Measurements from ENCODE around the gene DOCK4. TPM values are rescaled to one million over a fixed set of nuclear protein-coding genes. Genes with fewer than 3 reads are reported as not detected.
A peak's percentile ranks its signal among the peaks of the same experiment; 100 is the strongest.

DOCK4 gene
- total RNA-seq, 1 donor from 2014 or later, result 70.9 TPM

DNA sequence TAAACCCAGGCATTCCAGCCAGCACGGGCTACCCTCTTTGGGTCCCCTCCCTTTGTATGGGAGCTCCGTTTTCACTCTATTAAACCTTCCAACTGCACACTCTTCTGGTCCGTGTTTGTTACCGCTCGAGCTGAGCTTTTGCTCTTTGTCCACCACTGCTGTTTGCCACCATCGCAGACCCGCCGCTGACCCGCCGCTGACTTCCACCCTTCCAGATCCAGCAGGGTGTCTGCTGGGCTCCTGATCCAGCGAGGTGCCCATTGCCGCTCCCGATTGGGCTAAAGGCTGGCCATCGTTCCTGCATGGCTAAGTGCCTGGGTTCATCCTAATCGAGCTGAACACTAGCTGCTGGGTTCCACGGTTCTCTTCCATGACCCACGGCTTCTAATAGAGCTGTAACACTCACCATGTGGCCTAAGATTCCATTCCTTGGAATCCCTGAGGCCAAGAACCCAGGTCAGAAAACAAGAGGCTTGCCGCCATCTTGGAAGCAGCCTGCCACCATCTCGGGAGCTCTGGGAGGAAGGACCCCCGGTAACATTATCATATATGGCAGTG, 14.8 kb upstream of the DOCK4 start:
- no peak for DNase-seq (ENCODE audit: low spot score in 2 of 2)
- FAIRE-seq, result no peak

DNA sequence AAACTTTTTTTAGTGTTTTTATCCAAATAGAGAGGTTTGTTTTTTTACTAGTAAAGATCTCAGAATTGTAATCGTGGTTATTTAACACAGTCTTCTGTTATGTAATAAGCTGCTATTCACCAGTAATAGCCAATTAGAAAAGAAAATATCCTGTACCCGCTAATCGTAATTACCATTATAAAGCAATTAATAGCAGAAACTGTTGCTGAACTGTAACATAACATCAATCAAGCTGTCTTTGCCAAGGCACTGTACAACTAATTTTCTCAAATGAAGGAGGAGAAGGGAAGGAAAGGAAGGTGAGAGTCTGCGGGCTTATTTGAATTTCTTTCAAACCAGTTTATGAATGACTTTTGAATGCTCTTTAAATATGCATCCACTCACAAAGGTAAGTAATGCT, 9.6 kb upstream of the DOCK4 start:
- FAIRE-seq (no peak), DNase-seq (ENCODE audit: low spot score in 2 of 2) (no peak)

DNA sequence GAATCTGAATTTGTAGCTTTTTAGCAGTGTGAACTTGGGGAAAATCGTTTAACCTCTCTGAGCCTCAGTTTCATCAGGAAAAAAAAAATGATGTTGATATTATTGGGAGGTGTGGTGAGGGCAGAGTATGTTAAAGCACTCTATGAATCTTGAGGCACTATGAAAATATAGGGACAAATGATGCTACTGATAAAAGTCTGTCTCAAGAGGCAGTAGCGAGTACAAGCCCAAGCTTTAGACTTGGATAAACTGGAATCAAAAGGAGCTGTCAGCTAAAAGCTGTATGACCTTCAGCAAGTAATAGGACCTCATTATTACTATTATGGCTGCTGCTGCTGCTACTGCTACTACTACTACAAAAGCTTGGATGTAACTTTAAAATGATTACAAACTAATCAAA, 8.7 kb upstream of the DOCK4 start:
- no peak for DNase-seq (ENCODE audit: low spot score in 2 of 2)
- FAIRE-seq, result no peak

DNA sequence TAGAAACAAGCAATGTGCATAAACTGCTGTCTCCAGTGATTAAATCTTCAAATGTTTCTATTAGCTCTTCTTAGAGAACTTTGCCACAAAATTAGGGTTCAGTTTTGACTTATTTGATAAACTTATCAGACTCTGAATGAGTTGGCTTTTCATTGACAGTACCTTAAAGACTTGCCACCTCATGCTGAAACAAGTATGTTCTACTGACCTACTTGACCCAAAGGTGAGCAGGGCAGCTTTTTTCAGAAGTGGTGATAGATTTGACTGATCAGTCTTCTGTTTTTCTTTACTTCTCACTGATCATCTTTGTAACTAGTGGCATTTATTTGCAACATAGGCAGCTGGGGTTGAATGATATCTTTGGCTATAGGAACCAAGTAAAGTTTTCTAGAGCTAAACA, 8.1 kb upstream of the DOCK4 start:
- no peak for DNase-seq (ENCODE audit: low spot score in 2 of 2)
- no peak for FAIRE-seq

DNA sequence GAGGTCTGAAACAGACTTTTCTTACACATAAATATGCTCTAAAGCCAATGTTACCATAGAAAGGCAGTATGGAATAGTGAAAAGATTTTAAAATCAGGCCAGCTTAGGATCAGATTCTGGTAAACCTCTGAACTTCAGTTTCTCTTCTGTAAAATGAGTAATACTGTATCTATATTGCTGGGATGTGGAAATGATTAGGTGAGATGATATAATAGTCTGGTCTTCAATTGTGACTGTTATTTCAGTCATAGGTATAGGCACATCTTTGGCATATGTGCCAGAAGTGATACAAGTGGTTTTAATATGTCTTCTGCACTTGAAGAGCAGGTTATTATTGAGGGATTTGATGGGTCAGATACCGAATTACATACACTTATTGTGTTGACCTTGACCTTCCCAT, 7.5 kb upstream of the DOCK4 start:
- DNase-seq (ENCODE audit: low spot score in 2 of 2), result no peak
- FAIRE-seq, result no peak

DNA sequence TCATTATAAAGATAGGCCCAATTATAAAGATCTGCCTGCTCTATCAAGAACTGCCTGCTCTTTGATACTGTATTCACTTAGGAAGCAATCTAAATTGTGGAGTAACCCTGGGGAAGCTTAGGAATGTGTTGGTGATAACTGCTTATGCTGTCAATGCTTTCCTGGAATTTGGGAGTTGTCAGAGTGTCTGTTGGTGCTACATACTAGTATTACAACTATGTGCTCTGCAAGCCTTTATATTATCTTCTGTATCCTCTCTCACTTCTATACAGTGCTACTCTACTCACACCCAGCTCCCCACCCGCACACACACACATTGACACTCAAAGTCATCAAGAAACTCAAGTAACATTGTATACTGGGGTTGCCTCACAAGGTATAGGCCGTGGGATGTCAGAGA, 6.4 kb upstream of the DOCK4 start:
- FAIRE-seq (no peak), DNase-seq (ENCODE audit: low spot score in 2 of 2) (no peak)

DNA sequence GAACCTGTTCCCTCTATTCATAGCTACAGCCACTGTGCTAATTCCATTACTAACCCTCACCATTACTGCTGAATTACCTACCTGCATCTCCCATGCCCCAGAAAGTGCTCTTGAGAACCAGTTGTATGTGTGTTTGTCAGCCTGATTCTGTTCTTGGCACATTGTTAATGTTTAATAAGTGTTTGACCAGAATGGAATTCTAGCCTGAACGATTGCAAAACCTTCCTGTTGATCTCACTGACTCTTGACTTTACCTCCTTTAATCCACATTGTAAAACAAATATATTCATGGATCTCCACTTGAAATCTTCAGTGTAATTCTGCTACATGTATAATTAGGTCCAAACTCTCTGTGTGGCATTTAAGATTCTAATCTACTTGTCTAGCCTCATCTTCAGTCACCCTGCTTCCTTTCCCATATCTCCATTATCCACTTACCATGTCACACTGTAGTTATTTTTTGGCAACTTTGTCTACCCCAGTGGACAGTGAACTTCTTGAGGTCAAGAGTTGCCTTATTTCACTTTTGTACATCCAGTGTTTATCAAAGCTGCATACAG, 5.2 kb upstream of the DOCK4 start:
- DNase-seq (ENCODE audit: low spot score in 2 of 2) (no peak), FAIRE-seq (no peak)

DNA sequence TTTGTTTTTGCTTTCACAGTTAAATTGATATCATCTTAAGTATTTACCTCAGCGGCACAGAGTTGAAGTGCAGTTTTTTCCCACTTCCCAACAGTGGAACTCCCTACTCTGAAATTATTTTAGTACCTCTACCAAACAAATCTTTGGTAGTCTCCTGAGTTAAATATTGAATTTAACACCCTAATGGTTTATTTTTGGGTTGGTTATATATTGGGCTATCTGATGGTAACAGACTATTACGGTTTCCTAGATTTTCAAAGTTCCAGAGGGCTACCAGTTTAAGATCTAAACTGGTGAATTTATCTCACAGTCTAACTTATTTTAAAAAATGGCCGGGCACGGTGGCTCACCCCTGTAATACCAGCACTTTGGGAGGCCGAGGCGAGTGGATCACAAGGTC, 1.6 kb upstream of the DOCK4 start:
- FAIRE-seq, result no peak
- DNase-seq (ENCODE audit: low spot score in 2 of 2), result no peak

DNA sequence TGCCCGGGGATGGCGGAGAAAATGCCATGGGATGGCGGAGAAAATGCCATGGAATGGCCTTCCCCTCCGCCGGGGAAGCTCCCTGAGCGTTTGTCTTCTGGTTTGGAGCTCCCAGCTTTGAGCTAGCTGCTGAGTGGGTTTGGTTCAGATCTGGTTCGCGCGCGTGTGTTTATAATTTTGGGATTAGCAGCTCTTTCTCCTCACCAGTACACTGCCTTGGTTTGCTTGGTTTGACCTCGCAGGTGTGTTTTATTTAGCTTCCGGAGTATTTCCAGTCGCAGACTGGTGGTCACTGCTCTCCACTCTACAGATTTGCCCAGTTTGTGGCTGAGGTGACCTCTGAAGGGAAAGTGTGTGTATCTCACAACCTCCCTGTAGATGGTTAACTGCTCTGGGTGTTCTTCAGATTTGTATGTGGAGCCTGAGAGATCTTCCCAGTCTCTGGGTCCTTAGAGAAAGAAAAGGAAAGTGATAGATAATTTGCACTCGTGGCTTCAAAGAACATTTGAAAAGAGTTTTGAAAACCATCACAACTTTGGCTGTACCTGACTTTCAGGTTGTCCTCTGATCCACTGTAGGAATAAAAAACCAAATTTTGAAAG, 893 bp upstream of the DOCK4 start:
- FAIRE-seq (no peak), DNase-seq (ENCODE audit: low spot score in 2 of 2) (peak in 1 of 2 donors; percentile 16)

DNA sequence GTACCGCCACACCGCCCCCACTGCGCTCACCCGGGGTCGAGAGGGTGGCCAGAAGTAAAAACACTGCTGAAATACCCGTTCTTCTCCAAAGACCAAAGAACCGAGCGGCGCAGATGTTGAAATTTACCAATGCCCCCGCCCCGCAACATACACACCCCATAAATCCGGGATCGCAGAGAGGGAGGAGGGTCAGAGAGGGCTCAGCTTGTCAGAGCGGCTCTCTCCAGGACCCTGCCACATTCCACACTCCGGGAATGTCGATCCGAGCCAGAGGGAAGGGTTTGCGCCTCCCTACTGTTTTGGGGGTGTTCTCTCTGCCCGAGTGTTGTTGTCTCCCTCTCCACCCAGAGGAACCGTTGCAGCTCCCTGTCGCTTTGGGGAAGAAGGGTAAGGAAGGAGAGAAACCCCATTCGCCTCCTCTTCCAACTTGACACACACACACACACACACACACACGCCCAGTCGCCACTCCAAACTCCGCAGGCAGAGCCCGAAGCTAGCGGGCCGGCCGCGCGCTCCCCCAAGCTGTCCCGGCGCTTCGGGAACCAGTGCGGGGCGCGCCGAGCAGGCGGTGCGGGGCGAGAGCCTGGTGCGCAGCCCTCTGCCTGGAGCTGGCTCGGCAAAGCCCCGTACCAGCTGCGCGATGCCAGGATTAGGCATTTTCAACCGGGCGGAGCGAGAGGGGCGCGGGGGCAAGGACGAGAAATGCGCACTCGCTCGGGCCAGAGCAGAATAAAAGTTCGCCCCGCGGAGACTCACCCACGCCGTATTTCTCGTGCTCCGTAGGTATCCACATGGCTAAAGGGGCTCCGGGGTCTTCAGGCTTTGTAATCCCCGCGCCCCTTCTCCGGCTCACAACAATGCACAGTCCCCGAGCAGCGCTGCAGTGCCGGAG, 609 bp downstream of the DOCK4 start:
- FAIRE-seq (no peak), DNase-seq (ENCODE audit: low spot score in 2 of 2) (peak; percentile 46 to 57)

DNA sequence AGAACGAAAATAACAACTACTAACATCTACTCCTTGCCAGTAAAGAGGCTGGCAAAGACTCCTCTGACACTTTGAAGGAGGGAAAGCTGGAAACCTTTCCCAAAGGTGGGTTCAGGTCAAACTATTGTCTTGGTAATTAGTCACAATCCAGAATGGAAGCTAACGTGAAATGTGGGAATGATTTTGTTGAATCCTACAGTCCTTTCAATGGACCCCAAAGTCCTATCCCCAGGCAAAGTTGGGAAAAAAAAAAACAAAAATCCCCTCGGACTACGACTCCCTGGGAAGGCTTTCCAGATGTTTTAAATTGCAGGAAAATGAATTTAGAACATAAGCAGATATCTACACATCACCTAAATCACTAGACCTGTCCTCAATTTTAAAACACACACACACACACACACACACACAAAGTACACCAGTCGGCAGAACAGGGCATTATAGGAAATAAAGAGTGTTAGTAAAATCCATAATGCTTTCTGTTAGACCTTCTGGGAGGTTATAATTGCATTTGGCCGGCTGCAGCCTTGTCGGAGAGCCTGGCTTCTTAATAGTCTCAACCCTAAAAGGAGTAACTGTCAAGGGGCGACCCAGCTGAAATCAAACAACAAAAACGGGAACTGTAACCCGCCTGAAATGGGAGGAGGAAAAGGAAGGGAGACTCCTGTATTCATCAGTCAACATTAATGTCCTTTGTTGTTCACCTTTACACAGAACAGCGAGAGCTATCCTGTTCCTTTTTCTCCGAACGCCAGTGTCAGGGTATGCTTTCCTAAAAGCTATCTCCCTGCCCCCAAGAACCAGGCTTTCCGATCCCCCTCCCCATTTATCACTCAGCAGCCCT, 1.5 kb downstream of the DOCK4 start:
- DNase-seq (ENCODE audit: low spot score in 2 of 2) (no peak), FAIRE-seq (no peak)

DNA sequence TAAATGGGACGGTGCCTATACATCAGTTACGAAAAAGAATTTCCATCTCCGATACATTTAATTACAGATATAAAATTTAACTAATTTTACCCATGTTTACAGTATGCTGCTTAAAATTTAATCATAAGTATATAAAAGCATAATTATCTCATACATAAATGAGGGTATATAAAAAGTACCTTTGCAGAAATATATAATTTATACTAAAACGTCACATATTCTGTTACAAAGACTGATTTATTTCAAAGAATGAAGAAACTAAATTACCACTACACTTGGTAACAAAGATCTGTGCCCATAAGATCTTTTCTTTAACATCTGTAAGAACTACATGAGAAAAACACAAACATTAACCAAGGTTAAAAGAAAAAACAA, 2.8 kb downstream of the DOCK4 start:
- FAIRE-seq (no peak), DNase-seq (ENCODE audit: low spot score in 2 of 2) (no peak)

DNA sequence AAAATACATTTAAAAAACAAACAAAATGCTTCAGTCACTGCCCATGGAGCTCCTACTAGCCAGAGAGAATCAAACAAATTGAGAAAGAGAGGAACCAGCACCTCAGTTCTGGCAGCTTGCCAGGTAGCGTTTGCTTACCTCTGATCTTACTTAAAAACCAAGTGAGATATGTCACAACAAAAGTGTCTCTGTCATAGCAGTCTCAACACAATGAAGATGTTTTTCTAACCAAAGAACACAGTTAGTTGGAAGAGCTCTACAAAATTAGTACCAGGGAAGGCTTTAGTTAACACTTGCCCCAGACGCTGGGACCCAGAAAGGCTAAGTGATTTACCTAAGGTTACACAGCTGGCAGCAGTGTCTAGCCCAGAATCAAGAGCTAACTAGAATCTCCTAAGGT, 3.4 kb downstream of the DOCK4 start:
- FAIRE-seq (no peak), DNase-seq (ENCODE audit: low spot score in 2 of 2) (no peak)

DNA sequence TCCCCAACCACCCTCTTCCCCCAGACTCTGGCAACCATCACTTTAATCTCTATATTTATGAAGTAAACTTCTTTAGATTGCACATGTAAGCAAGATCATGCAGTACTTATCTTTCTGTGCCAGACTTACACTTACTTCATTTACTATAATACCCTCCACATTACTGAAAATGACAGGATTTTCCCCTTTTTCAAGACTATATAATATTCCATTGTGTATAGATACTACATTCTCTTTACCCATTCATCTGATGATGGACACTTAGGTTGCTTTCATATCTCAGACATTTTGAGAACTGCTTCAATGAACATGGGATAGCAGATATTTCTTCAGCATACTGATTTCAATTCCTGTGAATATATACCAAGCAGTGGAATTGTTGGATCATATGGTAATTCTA, 4.4 kb downstream of the DOCK4 start:
- no peak for DNase-seq (ENCODE audit: low spot score in 2 of 2)
- FAIRE-seq, result no peak

DNA sequence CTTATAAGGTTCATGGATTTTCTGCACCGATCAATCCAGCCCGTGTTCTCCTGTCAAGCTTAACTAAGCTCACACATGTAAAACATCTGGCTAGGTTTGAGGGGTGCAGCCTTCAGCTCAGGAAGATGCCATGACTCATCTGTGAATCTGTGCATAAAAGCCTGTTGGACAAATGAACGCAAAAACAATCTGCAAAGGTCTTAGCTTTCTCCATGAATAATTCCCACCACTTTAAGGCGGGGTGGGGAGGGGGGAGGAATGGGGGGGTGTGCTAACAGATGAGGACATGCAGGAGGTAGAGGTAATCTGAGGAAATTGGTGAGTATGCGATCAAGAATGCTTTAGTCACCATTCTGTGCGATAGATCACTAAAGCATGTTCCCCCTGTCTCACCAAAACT, 4.8 kb downstream of the DOCK4 start:
- FAIRE-seq (no peak), DNase-seq (ENCODE audit: low spot score in 2 of 2) (no peak)

DNA sequence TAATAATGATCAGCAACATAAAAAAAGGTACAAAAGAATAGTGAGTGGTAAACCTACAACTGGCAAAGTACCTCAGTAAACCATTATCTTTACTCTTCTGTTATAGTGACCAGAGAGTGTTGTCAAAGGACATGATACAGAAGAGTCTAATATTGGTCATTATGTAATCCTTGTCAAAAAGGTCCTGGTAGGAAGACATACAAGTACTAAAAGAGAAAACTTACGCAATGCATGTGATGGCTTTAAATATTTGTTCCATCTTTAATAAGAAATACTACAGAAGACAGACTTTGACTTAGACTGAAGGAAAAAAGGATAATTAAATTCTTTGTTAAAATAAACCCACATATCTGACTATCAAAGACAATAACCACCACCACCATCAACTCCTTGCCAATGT, 6.5 kb downstream of the DOCK4 start:
- no peak for DNase-seq (ENCODE audit: low spot score in 2 of 2)
- no peak for FAIRE-seq

DNA sequence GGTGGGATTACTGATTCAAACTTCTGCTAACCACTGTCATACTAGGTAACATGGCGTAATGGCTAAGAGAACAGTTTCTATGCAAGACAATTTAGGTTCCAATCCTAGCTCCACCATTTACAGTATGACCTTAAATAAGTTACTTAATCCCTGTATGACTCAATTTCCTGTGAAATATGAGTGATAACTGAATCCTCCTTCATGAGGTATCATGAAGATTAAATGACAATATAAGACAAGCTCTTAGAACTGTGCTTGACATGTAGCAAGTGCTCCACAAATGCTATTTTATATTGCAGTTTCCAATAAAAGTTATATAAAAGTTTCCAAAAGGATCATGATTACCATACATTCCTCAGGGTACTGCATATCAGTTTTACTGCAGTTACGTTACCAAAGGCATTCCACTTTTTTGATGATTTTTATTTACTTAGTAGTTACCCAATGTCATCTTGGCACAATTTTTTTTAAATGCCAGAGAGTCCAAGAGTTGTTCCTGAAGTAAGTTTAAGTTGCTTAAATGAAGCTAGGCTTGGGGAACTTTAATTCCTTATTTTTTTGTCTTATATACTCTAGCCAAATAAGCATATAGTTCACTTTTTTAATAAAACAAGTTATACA, 7.1 kb downstream of the DOCK4 start:
- no peak for DNase-seq (ENCODE audit: low spot score in 2 of 2)
- FAIRE-seq, result no peak

DNA sequence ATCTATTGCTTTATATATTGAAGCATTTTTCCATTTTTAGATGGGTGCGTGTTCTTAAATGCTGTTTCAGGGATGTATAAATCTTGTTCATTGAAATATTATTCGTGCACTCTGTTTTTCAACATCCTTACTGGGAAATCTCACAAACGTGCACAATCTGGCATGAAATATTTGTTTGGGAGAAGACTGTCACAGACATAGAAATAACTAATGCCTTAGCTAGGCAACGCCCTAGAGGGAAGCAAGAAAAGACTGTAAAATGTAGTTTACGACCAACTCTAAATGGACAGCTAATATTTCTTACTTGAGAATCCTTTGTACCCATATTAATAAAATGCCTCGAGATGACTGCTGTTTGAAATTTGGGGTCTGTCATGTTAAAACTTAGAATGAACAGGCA, 8.9 kb downstream of the DOCK4 start:
- FAIRE-seq (no peak), DNase-seq (ENCODE audit: low spot score in 2 of 2) (no peak)

DNA sequence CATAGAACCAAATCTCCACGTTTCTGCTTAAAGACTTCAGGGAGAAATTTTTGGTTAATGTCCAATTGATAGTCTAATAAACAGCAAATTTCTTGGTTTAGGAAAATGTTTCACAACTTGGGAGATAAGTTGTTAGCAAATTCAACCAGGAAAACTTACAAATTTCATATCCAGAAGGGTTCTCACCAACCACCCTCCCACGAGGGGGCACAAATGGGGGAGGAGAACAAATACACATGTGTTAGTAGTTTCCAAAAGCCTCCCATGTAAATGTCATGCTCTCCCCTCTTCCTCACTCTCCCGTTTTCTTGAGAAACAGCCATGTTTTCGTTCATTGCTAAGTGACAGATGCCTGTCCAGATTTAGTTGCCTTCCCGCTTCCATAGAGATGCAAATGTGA, 10.5 kb downstream of the DOCK4 start:
- no peak for FAIRE-seq

DNA sequence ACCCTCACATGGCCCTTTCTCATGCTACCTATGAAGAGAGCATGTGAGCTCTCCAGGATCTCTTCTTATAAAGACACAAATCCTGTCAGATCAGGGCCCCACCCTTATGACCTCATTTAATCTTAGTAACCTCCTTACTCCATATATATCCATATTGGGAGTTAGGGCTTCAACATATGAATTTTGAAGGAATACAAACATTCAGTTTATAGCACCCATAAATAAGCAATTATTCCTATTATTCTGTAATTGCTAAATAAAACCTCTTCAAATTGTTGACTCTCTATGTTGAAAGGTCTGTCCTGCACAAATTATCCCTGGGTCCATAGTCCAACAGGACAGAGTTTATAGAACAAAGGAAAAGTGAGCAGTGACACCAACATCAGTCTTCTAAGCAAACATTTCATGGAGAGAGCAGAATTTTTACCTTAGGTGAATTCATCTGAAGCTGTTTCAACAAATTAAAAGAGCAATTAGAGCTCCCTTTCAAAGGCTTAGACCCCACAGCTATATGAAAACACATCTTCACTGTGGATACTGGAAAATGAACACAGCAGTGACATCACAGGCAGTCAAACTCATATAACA, 12.2 kb downstream of the DOCK4 start:
- no peak for DNase-seq (ENCODE audit: low spot score in 2 of 2)
- FAIRE-seq, result no peak

More for the DNA sequence above, 10.5 kb downstream of the DOCK4 start:
- no peak for DNase-seq (ENCODE audit: low spot score in 2 of 2)
